ENCODE data around the gene ADGRL3.

DNA sequence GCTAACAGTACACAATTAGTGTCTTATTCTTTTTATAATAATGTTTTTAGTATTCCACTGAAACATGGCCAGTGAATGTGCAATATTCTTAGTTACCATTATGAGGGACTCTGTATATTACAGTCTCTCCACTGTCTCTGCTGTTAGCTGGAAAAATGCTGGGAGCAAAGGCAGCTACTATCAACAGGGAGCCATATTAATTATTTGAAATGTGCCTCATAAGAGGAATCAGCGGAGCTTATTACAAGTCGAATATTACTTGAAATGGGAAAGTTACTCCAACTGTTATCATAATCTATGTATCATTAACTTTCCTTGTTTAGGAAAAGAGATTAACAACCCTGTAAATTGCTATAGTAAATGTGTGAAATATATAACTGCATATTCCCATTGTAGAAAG, 612.0 kb downstream of the ADGRL3 start:
- TF ChIP-seq, protein P1, sequence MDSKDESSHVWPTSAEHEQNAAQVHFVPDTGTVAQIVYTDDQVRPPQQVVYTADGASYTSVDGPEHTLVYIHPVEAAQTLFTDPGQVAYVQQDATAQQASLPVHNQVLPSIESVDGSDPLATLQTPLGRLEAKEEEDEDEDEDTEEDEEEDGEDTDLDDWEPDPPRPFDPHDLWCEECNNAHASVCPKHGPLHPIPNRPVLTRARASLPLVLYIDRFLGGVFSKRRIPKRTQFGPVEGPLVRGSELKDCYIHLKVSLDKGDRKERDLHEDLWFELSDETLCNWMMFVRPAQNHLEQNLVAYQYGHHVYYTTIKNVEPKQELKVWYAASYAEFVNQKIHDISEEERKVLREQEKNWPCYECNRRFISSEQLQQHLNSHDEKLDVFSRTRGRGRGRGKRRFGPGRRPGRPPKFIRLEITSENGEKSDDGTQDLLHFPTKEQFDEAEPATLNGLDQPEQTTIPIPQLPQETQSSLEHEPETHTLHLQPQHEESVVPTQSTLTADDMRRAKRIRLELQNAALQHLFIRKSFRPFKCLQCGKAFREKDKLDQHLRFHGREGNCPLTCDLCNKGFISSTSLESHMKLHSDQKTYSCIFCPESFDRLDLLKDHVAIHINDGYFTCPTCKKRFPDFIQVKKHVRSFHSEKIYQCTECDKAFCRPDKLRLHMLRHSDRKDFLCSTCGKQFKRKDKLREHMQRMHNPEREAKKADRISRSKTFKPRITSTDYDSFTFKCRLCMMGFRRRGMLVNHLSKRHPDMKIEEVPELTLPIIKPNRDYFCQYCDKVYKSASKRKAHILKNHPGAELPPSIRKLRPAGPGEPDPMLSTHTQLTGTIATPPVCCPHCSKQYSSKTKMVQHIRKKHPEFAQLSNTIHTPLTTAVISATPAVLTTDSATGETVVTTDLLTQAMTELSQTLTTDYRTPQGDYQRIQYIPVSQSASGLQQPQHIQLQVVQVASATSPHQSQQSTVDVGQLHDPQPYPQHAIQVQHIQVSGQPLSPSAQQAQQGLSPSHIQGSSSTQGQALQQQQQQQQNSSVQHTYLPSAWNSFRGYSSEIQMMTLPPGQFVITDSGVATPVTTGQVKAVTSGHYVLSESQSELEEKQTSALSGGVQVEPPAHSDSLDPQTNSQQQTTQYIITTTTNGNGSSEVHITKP (tag by site-specific recombination; IDR thresholded peaks at IDR 0.05), result no peak
- no peak for TF ChIP-seq KLF7 (tag by site-specific recombination; IDR thresholded peaks at IDR 0.05; ENCODE audit: borderline replicate concordance)
- TF ChIP-seq, protein P2, sequence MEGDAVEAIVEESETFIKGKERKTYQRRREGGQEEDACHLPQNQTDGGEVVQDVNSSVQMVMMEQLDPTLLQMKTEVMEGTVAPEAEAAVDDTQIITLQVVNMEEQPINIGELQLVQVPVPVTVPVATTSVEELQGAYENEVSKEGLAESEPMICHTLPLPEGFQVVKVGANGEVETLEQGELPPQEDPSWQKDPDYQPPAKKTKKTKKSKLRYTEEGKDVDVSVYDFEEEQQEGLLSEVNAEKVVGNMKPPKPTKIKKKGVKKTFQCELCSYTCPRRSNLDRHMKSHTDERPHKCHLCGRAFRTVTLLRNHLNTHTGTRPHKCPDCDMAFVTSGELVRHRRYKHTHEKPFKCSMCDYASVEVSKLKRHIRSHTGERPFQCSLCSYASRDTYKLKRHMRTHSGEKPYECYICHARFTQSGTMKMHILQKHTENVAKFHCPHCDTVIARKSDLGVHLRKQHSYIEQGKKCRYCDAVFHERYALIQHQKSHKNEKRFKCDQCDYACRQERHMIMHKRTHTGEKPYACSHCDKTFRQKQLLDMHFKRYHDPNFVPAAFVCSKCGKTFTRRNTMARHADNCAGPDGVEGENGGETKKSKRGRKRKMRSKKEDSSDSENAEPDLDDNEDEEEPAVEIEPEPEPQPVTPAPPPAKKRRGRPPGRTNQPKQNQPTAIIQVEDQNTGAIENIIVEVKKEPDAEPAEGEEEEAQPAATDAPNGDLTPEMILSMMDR (tag by site-specific recombination; IDR thresholded peaks at IDR 0.05), result no peak
- TF ChIP-seq TCF7L2 (IDR thresholded peaks at IDR 0.05; ENCODE audit: borderline replicate concordance, low read depth, low read length), result no peak
- TF ChIP-seq, protein P3, sequence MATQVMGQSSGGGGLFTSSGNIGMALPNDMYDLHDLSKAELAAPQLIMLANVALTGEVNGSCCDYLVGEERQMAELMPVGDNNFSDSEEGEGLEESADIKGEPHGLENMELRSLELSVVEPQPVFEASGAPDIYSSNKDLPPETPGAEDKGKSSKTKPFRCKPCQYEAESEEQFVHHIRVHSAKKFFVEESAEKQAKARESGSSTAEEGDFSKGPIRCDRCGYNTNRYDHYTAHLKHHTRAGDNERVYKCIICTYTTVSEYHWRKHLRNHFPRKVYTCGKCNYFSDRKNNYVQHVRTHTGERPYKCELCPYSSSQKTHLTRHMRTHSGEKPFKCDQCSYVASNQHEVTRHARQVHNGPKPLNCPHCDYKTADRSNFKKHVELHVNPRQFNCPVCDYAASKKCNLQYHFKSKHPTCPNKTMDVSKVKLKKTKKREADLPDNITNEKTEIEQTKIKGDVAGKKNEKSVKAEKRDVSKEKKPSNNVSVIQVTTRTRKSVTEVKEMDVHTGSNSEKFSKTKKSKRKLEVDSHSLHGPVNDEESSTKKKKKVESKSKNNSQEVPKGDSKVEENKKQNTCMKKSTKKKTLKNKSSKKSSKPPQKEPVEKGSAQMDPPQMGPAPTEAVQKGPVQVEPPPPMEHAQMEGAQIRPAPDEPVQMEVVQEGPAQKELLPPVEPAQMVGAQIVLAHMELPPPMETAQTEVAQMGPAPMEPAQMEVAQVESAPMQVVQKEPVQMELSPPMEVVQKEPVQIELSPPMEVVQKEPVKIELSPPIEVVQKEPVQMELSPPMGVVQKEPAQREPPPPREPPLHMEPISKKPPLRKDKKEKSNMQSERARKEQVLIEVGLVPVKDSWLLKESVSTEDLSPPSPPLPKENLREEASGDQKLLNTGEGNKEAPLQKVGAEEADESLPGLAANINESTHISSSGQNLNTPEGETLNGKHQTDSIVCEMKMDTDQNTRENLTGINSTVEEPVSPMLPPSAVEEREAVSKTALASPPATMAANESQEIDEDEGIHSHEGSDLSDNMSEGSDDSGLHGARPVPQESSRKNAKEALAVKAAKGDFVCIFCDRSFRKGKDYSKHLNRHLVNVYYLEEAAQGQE (tag by site-specific recombination; IDR thresholded peaks at IDR 0.05), result no peak
- TF ChIP-seq, protein P4, sequence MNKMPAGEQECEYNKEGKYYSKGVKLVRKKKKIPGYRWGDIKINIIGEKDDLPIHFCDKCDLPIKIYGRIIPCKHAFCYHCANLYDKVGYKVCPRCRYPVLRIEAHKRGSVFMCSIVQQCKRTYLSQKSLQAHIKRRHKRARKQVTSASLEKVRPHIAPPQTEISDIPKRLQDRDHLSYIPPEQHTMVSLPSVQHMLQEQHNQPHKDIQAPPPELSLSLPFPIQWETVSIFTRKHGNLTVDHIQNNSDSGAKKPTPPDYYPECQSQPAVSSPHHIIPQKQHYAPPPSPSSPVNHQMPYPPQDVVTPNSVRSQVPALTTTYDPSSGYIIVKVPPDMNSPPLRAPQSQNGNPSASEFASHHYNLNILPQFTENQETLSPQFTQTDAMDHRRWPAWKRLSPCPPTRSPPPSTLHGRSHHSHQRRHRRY (tag by site-specific recombination; IDR thresholded peaks at IDR 0.05), result no peak
- TF ChIP-seq, protein P5, sequence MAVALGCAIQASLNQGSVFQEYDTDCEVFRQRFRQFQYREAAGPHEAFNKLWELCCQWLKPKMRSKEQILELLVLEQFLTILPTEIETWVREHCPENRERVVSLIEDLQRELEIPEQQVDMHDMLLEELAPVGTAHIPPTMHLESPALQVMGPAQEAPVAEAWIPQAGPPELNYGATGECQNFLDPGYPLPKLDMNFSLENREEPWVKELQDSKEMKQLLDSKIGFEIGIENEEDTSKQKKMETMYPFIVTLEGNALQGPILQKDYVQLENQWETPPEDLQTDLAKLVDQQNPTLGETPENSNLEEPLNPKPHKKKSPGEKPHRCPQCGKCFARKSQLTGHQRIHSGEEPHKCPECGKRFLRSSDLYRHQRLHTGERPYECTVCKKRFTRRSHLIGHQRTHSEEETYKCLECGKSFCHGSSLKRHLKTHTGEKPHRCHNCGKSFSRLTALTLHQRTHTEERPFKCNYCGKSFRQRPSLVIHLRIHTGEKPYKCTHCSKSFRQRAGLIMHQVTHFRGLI (tag by site-specific recombination; IDR thresholded peaks at IDR 0.05), result no peak
- no peak for TF ChIP-seq ZNF174 (tag by site-specific recombination; IDR thresholded peaks at IDR 0.05)
- TF ChIP-seq, protein P6, sequence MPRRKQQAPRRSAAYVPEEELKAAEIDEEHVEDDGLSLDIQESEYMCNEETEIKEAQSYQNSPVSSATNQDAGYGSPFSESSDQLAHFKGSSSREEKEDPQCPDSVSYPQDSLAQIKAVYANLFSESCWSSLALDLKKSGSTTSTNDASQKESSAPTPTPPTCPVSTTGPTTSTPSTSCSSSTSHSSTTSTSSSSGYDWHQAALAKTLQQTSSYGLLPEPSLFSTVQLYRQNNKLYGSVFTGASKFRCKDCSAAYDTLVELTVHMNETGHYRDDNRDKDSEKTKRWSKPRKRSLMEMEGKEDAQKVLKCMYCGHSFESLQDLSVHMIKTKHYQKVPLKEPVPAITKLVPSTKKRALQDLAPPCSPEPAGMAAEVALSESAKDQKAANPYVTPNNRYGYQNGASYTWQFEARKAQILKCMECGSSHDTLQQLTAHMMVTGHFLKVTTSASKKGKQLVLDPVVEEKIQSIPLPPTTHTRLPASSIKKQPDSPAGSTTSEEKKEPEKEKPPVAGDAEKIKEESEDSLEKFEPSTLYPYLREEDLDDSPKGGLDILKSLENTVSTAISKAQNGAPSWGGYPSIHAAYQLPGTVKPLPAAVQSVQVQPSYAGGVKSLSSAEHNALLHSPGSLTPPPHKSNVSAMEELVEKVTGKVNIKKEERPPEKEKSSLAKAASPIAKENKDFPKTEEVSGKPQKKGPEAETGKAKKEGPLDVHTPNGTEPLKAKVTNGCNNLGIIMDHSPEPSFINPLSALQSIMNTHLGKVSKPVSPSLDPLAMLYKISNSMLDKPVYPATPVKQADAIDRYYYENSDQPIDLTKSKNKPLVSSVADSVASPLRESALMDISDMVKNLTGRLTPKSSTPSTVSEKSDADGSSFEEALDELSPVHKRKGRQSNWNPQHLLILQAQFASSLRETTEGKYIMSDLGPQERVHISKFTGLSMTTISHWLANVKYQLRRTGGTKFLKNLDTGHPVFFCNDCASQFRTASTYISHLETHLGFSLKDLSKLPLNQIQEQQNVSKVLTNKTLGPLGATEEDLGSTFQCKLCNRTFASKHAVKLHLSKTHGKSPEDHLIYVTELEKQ (tag by site-specific recombination; IDR thresholded peaks at IDR 0.05; ENCODE audit: borderline replicate concordance), result no peak
- no peak for TF ChIP-seq ZNF10 (tag by site-specific recombination; IDR thresholded peaks at IDR 0.05)
- TF ChIP-seq ZNF132 (tag by site-specific recombination; IDR thresholded peaks at IDR 0.05; ENCODE audit: borderline replicate concordance), result no peak
- no peak for TF ChIP-seq ZSCAN30 (tag by site-specific recombination; IDR thresholded peaks at IDR 0.05)
- TF ChIP-seq ZNF274 (IDR thresholded peaks at IDR 0.05; ENCODE audit: low read length), result no peak
- TF ChIP-seq ZNF274 (tag by site-specific recombination; IDR thresholded peaks at IDR 0.05; ENCODE audit: borderline replicate concordance), result no peak
- TF ChIP-seq ZNF133 (tag by site-specific recombination; IDR thresholded peaks at IDR 0.05), result no peak

All from HEK293 (cell line).